Activated CD4-positive, CD25-positive, alpha-beta regulatory T cell treated with anti-CD3 and anti-CD28 coated beads, Interleukin-2, amount 50 U/mL, for 16 hours (primary cell): Measurements from ENCODE around the gene RTF1.
"Not testable (repeated sequence)": the region's sequence is repeated elsewhere in the genome, so short reads cannot be mapped to it uniquely, and the experiment has no call there.

ENCODE experiments used
- DNase-seq: peaks from one replicate; pipeline ENCODE4 v3.0.0-alpha.2; 2020; ENCODE audit warnings: low read depth, low spot score

The RTF1 gene

DNA sequence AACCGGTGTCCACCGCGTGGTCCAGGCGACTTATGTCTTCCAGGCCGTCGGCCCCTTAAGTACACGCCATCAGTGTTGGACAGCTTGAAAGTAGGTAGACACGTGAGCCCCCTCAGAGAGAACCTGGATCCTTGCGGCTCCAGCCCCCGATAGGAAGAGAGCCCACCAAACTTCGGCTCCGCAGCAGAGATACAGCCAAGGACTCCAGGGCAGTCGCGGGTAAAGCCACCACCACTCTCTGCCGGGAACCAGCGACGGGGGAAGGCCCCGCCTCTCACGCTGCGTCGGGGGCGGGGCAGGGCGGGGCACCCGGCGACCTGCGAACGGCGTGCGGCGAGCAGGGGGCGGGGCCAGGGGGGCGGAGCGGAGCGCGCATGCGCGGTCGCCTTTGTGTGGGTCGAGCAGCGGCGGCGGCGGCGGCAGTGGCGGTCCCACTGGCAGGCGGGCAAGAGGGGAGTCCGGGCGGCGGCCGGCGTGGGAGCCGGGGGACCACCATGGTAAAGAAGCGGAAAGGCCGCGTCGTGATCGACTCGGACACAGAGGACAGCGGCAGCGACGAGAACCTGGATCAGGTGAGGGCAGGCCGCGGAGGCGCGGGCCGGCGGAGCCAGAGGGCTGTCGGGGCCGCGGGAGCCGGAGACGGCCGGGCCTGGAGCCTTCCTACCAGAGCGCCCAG lies at the start of gene RTF1:
Gene RTF1 (plus strand): TSS at position 354 of the 676 bp plus-strand sequence. CDS start 21 bp downstream, at position 375.
- DNase-seq: peak; percentile 91

DNA sequence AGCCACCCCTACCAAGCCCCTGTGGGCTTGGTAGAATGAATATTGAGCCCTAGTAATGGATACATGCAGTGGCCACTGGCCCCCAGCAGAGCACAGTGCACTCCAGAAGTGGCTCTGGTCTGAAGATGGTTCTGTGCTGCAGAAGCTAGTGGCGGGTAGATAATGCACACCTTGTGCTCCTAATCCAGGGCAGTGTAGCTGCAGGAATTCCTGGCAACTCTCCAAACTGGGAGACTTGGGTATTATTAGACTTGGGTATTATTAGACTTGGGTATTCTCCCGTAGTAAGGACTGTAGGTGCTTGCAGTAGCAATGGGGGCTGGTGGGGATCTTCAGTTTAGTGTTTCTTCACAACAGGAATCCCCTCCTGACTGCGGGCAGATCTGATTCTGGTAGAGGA lies 49.5 kb upstream of the RTF1 start:
- no peak for DNase-seq

DNA sequence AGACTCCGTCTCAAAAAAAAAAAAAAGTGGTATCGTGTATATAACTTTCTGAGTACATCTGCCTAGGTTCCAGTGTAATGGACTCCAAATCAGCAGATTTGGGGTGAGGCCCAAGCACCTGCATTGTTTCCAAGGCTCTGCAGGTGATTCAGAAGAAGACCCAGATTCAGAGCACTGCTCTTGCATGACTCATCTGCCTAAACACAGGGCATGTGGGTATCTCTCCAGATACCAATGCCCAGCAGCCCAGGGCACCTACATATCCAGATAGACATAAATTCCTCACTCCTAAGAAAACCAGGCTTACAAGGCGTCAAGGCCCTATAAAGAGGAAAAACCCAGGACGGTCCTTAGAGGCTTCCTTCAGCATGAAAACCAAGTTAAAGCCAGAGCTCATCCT lies 38.9 kb upstream of the RTF1 start:
- DNase-seq: no peak

DNA sequence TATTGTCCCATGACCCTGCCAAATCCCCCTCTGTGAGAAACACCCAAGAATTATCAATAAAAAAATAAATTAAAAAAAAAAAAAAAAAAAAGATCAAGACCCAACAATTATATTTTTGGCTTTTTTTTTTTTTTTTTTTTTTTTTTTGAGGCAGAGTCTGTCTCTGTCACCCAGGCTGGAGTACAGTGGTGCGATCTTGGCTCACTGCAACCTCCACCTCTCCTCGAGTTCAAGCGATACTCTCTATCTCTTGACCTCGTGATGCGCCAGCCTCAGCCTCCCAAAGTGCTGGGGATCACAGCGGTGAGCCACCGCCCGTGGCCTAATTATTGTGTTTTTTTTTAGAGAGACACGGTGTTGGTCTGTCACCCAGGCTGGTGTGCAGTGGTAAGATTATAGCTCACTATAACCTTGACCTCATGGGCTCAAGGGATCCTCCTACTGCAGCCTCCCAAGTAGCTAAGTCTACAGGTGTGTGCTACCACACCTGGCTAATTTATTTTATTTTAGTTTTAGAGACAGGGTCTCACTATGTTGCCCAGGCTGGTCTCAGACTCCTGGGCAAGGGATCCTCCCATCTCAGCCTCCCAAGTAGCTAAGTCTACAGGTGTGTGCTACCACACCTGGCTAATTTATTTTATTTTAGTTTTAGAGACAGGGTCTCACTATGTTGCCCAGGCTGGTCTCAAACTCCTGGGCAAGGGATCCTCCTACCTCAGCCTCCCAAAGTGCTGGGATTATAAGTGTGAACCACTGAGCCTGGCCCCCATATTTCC lies 32.7 kb upstream of the RTF1 start:
- not testable (repeated sequence) for DNase-seq

DNA sequence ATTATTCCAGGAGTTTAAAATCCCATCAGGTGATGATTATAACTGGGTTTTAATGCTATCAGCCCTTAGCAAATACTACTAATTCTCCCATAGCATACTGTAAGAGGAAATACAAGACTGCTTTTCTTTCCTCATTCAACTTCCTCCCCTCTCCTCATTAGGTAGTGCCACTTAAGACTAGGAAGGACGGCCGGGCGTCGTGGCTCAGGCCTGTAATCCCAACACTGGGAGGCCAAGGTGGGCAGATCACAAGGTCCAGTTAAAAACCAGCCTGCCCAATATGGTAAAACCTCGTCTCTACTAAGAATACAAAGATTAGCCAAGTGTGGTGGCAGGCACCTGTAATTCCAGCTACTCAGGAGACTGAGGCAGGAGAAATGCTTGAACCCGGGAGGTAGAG lies 29.2 kb upstream of the RTF1 start:
- DNase-seq: no peak

DNA sequence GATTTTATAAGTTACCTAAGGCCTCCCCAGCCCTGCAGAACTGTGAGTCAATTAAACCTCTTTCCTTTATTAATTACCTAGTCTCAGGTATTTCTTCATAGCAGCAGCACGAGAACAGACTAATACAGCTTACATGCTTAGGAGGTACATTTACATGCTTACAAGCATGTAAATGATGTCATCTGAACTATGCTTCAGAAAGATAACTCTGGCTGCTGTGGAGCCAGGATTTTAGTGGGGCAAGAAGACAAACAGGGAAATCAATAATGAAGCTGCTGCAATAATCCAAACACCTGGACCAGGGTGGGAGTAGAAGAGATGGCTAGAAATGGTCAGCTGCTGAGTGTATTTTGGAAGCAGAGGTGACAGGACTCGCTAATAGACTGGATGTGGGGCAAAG lies 24.2 kb upstream of the RTF1 start:
- DNase-seq: no peak

DNA sequence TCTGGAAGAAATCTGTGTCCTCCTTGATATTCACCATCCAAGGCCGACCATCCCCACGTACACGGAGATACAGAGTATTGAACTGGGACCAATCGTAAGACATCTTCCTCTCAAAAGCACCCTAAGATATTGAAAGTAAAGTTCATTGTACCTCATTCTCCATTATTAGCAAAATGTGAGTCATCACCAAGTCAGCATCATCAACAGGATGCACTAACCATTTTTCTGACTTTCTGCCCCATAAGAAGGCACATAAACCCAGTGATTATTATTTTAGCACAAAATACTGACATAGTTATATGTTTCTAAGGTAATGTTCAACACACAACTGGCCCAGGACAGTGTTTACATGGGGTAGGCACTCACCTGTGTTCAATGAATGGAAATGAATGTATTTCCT lies 22.0 kb upstream of the RTF1 start:
- DNase-seq: no peak

DNA sequence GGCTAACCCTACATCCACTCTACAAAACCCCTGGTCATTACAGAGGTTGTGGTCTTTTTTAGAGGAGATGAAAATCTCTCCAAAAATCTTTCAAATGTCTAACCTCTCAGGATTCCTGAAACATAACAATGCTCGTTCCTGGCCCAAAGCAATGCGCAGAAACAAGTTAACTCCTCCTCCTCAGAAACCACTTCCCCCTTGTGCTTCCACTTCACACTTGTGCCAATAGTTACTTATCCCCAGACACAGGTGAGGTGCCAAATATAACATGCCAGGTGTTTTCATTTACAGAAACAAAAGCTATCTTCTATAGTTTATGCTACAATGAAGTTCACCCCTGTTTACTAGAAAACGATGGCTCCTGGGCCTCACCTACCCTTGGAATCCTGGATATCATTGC lies 20.8 kb upstream of the RTF1 start:
- no peak for DNase-seq

DNA sequence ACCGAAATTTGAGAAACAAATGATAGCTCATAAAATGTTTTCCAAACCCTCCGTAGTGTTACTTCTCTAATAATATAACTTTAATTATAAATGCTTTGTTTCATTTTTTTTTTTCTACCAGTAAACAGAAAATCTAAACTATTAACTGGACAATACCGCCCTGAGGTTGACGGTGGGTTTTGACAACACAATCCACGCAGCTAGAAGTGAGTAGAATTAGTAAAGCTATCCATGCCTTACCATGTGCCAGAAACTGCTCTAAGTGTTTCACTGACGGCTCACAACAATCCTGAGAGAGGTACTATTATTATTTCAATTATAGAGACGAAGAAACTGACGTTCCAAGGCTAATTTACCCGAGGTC lies 15.0 kb upstream of the RTF1 start:
- no peak for DNase-seq

DNA sequence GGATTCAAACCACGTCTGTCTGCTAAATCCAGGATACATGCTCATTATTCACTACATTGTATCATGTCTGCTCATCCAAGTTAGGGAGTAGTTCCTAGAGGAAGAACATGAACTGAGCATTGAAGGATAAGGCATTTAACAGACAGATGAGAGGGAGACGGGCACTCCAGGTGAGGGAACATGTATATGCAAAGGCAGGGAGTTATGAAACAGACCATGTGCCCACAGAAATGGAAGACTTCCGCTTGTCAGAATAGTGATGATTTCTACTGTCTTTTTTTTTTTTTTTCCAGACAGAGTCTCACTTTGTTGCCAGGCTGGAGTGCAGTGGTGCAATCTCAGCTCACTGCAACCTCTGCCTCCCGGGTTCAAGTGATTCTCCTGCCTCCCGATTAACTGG lies 9.6 kb upstream of the RTF1 start:
- DNase-seq: no peak

DNA sequence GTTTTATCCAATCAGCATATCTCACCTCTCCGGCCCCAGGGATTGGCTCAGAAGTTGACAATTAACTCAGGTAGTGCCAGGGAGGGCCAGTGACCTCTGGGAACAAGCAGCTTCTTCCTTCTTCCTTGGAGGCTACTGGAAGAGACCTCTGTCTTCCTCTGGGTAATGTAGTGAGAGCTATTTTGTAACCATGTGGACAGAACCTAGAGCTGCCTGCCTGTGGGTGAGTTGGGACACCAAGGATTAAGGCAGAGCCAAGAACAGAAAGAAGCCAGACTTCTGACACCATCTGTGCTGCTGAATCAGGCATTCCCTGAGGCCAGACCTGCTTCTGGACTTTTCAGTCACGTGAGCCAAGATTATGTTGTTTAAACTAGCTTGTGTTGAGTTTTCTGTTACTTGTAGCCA lies 8.7 kb upstream of the RTF1 start:
- no peak for DNase-seq

DNA sequence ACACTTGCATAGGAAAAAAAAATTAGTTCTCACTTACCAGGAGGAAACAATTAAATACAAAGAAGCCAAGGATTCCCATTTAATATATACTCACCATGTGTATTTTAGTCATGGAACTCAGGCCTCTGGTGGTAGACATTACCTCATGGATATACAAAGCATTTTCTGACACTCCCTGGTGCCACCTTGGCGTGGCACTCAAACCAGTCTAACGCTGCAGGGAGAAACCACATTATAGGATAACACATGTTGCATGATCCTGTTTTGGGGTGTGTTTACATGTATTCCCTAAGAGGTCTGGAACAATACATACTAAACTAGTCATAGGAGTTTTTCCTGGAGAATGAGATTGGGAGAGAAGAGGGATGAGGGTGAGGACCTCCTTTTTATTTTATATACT lies 5.9 kb upstream of the RTF1 start:
- no peak for DNase-seq

DNA sequence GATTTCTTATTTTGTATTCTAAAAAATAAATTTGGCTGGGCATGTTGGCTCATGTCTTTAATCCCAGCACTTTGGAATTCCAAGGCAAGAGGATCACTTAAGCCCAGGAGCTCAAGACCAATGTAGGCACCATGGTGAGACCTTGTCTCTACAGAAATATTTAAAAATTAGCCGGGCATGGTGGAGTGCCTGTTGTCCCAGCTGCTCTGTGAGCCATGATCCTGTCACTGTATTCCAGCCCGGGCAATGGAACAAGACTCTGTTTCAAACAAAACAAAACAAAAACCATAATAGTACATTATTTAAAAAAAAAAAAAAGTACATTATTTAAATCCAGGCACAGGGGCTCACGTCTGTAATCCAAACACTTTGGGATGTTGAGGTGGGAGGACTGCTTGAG lies 5.5 kb upstream of the RTF1 start:
- no peak for DNase-seq

DNA sequence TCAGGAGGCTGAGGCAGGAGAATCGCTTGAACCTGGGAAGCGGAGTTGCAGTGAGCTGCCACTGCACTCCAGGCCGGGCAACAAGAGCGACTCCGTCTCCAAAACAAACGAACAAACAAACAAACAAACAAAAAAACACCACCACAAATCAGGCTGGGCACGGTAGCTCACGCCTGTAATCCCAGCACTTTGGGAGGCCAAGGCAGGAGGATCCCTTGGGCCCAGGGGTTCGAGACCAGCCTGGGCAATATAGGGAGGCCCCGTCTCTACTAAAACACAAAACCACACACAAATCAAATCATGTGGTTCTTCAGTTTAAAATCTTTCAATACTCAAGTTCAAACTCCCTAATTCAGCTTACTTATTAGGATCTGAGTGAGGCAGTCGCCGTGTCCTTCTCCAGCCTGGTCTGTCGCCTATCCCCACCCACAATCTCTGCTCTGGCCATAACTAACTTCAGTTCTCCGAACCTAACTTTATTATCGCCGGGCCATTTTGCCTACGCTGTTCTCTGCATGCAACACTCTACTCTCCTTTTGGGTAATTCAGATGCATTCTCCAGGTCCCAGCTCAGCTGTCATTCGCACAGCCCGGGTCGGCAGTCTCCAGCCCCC lies 660 bp upstream of the RTF1 start:
- no peak for DNase-seq

DNA sequence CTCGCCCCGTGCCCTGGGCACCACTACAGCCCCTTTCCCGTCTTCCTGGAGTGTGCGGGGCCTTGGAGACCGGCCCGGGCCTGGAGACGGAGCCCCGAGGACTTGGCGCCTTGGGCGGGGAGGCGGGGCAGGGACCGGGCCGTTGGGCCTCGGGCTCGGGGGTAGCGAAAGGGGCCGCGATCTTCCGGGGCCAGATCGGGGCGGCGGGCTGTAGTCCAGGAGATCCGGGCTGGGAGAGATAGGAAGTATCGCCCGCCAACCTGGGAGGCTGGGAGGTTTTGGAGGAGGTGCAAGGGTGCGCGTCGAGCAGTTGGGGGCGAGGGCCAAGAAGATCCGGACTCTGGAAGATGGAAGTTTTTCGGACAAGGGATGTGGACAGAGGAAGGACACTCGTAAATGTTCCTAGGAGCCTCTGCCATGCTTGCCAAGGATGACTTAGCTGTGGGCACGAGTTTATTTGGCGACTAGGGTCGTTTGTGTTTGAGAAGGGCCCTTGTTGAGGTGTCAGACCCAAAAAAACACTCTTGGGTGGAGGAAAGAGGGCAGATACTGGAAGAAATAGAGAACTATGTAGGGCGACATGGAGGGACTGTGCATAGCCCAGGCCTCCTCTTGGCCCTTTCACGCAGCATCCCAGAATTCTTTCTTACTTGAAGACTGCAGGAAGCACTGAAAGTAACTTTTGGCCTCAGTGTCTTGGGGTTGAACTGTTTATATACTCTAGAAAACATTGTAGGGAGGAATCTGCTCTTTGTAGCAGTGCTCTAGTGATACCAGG lies 712 bp downstream of the RTF1 start:
- no peak for DNase-seq

DNA sequence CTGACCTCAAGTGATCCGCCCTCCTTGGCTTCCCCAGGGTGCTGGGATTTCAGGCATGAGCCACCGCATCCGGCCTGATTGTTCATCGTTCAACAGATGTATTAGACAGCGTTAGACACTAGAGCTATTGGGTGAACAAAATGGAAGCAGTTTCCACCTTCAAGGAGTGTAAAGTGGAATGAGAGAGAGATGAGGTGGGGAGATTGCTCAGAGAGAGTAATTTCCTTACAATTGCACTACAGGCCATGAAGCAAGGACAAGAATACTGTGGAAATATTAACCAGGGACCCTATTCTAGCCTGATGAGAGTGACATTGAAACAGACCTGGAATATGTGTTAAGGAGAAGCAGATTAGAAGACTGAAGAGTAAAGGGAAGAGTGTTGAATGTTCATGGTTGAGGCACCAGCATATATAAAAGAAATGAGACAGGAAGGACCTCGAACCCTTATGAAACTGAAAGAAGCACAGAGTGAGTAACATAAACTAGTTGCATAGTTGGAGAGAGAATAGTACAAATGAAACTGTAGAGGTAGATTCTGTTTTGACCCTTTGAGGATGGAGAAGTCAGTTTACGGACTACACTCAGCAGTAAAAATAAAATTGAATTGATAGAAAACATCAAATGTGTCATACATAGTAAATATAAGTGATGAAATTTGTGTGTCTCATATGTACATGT lies 7.2 kb downstream of the RTF1 start:
- DNase-seq: no peak

DNA sequence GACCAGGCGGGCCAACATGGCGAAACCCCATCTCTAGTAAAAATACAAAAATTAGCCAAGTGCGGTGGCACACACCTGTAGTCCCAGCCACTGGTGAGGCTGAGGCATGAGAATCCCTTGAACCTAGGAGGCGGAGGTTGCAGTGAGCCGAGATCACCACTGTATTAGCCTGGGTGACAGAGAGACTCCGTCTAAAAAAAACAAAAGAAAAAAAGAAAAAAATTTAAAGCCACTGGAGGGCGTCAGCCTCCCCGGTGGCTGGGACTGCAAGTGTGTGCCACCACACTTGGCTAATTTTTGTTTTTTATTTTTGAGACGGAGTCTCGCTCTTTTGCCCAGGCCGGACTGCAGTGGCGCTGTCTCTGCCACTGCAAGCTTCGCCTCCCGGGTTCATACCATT lies 7.9 kb downstream of the RTF1 start:
- no peak for DNase-seq

DNA sequence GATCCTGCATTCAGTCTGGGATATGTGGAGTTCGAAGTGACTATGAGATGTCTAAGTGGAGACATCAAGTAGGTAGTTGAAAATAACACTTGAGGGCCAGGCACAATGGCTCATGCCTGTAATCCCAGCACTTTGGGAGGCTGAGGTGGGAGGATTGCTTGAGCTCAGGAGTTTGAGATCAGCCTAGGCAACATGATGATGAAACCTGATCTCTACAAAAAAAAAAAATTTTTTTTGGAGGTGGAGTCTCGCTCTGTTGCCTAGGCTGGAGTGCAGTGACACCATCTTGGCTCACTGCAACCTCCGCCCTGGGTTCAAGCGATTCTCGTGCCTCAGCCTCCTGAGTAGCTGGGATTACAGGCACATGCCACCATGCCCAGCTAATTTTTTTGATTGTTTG lies 9.0 kb downstream of the RTF1 start:
- not testable (repeated sequence) for DNase-seq

DNA sequence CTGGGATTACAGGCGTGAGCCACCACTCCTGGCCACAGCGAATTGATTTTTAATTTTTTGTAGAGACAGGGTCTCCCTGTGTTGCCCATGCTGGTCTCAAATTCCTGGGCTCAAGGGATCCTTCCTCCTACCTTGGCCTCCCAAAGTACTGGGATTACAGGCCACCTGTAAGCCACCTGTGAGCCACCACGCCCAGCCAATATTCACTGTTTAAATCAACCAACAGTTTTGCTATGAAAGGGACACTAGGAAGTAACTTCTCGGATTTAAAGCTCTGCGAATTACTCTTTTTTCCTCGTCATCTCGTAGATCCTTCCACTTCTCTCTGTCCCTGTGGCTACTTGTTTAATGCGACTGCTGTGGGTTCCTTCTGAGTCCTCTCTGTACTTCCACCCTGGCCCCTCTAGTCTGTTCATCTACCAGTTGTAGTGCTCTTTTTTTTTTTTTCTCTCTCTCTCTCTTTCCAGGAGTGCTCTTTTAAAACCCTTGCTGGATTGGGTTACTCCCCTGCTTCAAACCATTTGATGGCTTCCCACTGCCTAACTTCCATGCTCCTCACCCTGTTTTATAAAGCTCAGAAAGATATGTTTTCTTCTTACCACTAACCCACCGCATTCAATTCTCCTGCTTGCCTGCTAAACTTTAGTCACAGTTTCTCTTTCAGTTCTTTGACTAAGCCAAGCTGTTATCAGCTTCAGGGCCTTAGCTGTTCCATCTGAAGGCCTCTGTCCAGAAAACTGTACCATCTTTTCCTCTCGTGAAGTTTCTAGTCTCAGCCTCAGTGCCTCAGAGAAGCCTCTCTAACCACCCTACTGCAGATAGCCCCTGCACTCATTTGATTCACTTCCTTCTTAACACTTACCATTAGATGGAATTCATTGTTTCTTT lies 12.4 kb downstream of the RTF1 start:
- DNase-seq: no peak

DNA sequence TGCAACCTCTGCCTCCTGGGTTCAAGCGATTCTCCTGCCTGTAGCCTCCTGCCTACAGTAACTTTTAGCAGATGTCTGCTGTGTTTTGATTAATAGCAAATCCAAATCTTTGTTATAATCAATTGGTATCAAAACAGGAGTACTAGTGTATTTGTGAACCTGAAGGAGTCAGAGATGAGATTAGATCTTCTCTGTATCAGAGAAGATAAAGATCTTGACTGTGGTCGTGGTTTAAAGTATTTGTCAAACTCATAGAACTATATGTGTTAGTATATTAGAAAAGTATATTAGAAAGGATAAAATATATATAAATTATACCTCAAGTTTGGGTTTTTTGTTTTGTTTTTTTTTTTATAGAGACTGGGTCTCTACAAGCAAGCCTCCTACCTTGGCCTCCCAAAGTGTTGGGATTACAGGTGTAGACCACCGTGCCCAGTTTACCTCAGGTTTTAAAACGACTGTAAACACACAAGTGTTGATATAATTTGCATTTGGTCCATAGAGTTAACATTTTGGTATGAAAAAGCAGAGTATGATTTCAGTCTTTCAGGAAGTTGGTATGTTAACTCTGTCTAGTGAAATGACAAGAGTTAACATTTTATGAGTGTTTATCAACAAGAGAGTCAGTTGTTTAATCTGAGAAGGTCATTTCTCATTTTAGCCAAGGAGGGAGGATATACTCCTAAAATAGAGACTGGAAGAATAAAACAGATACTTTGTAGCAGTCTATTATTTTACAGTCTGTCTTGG lies 18.3 kb downstream of the RTF1 start:
- DNase-seq: no peak
